ENCODE results near the gene CREBBP. TPM values are rescaled to one million over a fixed set of nuclear protein-coding genes. Genes with fewer than 3 reads are reported as not detected.

Gene CREBBP
- total and polyA plus RNA-seq, 4 donors, result 16.0 to 155 (median 36.1) TPM

DNA sequence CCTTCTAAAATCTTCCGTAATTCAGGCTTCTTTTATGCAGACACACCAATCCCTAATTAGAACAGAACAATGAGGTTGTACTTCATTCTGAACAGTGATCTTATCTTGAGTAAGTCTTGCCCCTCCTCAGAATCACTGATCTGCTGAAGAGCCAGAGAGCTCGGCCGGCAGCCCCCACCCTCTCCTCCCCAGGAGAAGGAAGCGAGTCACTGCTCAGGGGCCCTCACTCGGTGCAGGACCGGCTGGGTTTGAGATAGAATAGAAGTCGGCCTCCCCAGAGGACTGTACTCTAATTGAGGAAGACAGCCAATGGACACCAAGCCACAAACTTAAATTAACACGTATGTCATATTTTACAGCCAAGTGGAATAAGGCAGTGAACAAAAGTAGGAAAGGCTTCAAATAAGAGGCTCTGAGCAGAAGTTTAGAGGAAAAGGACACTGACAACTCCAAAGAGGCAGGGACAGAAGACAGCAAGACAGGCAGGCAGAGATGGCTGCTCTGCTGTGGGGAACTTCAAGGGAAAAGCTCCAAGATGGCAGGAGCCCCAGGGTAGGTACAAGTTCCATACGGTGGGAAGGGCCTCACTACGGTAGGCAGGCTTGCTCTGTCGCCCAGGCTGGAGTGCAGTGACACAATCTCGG is 18.6 kb downstream of the CREBBP start:
- Histone ChIP-seq H3K4me3 (no peak overlapping the region), H3K4me1 (ENCODE audit: control insufficient read depth in 5 of 5, insufficient read depth in 5 of 5, low read length in 5 of 5) (peaks cover 12 to 36% (median 28%) of the 10 kb centered on the region in 5 donors), H3K27ac (ENCODE audit: low read depth in 1 of 2, low read length in 1 of 2) (peak overlapping the region in 1 of 2 donors; percentile 43), H3K9me3 (ENCODE audit: control insufficient read depth in 4 of 4, insufficient read depth in 3 of 4, low read length in 3 of 4) (no peaks in the 10 kb centered on the region), H3K27me3 (ENCODE audit: control insufficient read depth in 3 of 3, insufficient read depth in 3 of 3, low read length in 2 of 3) (no peaks in the 10 kb centered on the region), H3K9ac (ENCODE audit: insufficient read depth in 1 of 2, low read length in 2 of 2) (no peak overlapping the region), H3K36me3 (ENCODE audit: control insufficient read depth in 4 of 4, insufficient read depth in 4 of 4, low read length in 4 of 4) (peaks cover 0 to 2% (median under 1%) of the 10 kb centered on the region in 4 donors)
- 34 to 41% methylated on average over 12 of the region's 12 CpGs for WGBS, 2 donors
- TF ChIP-seq, protein P1, sequence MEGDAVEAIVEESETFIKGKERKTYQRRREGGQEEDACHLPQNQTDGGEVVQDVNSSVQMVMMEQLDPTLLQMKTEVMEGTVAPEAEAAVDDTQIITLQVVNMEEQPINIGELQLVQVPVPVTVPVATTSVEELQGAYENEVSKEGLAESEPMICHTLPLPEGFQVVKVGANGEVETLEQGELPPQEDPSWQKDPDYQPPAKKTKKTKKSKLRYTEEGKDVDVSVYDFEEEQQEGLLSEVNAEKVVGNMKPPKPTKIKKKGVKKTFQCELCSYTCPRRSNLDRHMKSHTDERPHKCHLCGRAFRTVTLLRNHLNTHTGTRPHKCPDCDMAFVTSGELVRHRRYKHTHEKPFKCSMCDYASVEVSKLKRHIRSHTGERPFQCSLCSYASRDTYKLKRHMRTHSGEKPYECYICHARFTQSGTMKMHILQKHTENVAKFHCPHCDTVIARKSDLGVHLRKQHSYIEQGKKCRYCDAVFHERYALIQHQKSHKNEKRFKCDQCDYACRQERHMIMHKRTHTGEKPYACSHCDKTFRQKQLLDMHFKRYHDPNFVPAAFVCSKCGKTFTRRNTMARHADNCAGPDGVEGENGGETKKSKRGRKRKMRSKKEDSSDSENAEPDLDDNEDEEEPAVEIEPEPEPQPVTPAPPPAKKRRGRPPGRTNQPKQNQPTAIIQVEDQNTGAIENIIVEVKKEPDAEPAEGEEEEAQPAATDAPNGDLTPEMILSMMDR (IDR thresholded peaks at IDR 0.05; ENCODE audit: control extremely low read depth, extremely low read depth), result no peak
- no peak for DNase-seq
- no peak for ATAC-seq (ENCODE audit: insufficient read depth, low FRiP score)

DNA sequence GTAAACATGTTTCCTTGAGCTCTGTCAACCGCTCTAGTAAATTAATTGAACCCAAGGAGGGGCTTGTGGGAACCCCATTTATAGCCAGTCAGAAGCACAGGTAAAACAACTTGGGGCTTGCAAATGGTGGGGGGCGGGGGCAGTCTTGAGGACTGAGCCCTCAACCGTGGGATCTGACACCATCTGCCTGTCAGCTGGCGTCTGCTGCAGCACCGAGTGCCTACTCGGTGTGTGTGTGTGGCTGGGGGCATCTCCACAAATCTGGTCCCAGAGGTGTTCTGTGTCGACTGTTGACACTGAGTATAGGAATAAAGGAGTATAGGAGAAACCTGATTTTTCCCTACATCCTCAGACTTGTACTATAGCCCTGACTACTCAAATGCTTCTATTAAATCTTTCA is 20.6 kb downstream of the CREBBP start:
- Histone ChIP-seq H3K4me1 (ENCODE audit: control insufficient read depth in 5 of 5, insufficient read depth in 5 of 5, low read length in 5 of 5) (peaks cover 12 to 36% (median 31%) of the 10 kb centered on the region in 5 donors), H3K27me3 (ENCODE audit: control insufficient read depth in 3 of 3, insufficient read depth in 3 of 3, low read length in 2 of 3) (no peaks in the 10 kb centered on the region), H3K9me3 (ENCODE audit: control insufficient read depth in 4 of 4, insufficient read depth in 3 of 4, low read length in 3 of 4) (no peaks in the 10 kb centered on the region), H3K4me3 (no peak overlapping the region), H3K27ac (ENCODE audit: low read depth in 1 of 2, low read length in 1 of 2) (no peak overlapping the region), H3K9ac (ENCODE audit: insufficient read depth in 1 of 2, low read length in 2 of 2) (no peak overlapping the region), H3K36me3 (ENCODE audit: control insufficient read depth in 4 of 4, insufficient read depth in 4 of 4, low read length in 4 of 4) (peaks cover 0 to 2% (median under 1%) of the 10 kb centered on the region in 4 donors)
- WGBS, 2 donors, result 91 to 96% methylated on average over 7 of the region's 7 CpGs
- ATAC-seq (ENCODE audit: insufficient read depth, low FRiP score) (no peak), DNase-seq (no peak)
- TF ChIP-seq, protein P1 (IDR thresholded peaks at IDR 0.05; ENCODE audit: control extremely low read depth, extremely low read depth), result no peak

DNA sequence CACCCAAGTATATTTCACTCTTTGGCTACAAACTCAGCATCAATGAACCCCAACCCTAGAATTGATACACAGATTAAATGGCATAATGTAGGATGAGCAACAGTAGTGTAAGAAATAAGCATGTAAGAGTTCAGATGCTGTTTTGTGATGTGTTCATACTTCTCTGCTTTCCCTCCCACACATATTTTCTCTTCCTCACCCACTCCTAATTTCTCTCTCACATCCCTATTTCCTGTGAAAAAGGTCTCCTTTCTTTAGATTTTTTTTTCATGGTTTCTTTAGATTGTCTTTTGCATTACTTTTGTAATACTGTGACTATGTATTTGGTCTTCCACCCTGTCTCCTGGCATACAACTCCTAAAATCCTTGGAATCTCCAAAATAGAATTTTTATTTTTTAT is 21.7 kb downstream of the CREBBP start:
- Histone ChIP-seq H3K27ac (ENCODE audit: low read depth in 1 of 2, low read length in 1 of 2) (no peak overlapping the region), H3K4me3 (no peak overlapping the region), H3K9me3 (ENCODE audit: control insufficient read depth in 4 of 4, insufficient read depth in 3 of 4, low read length in 3 of 4) (no peaks in the 10 kb centered on the region), H3K9ac (ENCODE audit: insufficient read depth in 1 of 2, low read length in 2 of 2) (no peak overlapping the region), H3K36me3 (ENCODE audit: control insufficient read depth in 4 of 4, insufficient read depth in 4 of 4, low read length in 4 of 4) (peaks cover 0 to 1% (median 0%) of the 10 kb centered on the region in 4 donors), H3K4me1 (ENCODE audit: control insufficient read depth in 5 of 5, insufficient read depth in 5 of 5, low read length in 5 of 5) (peaks cover 12 to 36% (median 32%) of the 10 kb centered on the region in 5 donors), H3K27me3 (ENCODE audit: control insufficient read depth in 3 of 3, insufficient read depth in 3 of 3, low read length in 2 of 3) (no peaks in the 10 kb centered on the region)
- TF ChIP-seq, protein P1 (IDR thresholded peaks at IDR 0.05; ENCODE audit: control extremely low read depth, extremely low read depth), result no peak
- DNase-seq, result no peak
- no peak for ATAC-seq (ENCODE audit: insufficient read depth, low FRiP score)

All from lung (tissue), 12 donors.